ENCODE results near the gene SEM1.

DNA sequence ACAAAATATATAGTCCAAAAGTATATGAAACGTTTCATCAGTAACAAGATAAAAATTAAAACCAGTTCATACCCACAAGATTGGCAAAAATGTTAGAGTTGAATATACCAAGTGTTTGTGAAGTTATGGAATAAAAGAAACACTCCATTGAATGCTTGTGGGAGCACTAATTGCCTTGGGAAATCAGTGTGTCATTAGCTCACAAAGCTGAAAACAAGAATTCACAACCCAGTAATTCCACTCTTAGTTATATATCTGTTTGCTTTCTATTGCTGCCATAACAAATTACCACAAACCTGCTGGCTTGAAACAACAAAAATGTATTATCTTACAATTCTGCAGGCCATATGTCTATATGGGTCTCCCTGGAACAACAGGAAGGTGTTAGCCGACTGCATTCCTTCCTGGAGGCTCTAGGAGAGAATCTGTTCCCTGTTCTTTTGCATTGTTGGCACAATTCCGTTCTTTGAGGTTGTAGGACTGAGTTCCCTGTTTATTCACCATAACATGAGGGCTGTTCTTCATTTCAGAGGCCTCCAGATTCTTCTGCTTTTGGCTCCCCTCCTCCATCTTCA, 45.7 kb downstream of the SEM1 start:
- TF ChIP-seq FOXM1 (IDR thresholded peaks at IDR 0.05; ENCODE audit: low read depth): no peak
- TF ChIP-seq FOXM1 (CRISPR knock-in tag; IDR thresholded peaks at IDR 0.05; ENCODE audit: low read depth): no peak
- TF ChIP-seq ZNF316 (IDR thresholded peaks at IDR 0.05): no peak
- TF ChIP-seq, protein P1, sequence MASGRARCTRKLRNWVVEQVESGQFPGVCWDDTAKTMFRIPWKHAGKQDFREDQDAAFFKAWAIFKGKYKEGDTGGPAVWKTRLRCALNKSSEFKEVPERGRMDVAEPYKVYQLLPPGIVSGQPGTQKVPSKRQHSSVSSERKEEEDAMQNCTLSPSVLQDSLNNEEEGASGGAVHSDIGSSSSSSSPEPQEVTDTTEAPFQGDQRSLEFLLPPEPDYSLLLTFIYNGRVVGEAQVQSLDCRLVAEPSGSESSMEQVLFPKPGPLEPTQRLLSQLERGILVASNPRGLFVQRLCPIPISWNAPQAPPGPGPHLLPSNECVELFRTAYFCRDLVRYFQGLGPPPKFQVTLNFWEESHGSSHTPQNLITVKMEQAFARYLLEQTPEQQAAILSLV (tag; IDR thresholded peaks at IDR 0.05): no peak
- TF ChIP-seq, protein P2, sequence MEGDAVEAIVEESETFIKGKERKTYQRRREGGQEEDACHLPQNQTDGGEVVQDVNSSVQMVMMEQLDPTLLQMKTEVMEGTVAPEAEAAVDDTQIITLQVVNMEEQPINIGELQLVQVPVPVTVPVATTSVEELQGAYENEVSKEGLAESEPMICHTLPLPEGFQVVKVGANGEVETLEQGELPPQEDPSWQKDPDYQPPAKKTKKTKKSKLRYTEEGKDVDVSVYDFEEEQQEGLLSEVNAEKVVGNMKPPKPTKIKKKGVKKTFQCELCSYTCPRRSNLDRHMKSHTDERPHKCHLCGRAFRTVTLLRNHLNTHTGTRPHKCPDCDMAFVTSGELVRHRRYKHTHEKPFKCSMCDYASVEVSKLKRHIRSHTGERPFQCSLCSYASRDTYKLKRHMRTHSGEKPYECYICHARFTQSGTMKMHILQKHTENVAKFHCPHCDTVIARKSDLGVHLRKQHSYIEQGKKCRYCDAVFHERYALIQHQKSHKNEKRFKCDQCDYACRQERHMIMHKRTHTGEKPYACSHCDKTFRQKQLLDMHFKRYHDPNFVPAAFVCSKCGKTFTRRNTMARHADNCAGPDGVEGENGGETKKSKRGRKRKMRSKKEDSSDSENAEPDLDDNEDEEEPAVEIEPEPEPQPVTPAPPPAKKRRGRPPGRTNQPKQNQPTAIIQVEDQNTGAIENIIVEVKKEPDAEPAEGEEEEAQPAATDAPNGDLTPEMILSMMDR (IDR thresholded peaks at IDR 0.05 in 2 of 3, conservative IDR thresholded peaks at IDR 0.05 in 1 of 3; ENCODE audit: insufficient read depth in 2 of 3, low read depth in 1 of 3, low read length in 3 of 3): no peak
- no peak for TF ChIP-seq TEAD1 (CRISPR knock-in tag; IDR thresholded peaks at IDR 0.05)
- no peak for TF ChIP-seq ZNF23 (CRISPR knock-in tag; IDR thresholded peaks at IDR 0.05)
- no peak for TF ChIP-seq RNF2 (IDR thresholded peaks at IDR 0.05)
- TF ChIP-seq, protein P3, sequence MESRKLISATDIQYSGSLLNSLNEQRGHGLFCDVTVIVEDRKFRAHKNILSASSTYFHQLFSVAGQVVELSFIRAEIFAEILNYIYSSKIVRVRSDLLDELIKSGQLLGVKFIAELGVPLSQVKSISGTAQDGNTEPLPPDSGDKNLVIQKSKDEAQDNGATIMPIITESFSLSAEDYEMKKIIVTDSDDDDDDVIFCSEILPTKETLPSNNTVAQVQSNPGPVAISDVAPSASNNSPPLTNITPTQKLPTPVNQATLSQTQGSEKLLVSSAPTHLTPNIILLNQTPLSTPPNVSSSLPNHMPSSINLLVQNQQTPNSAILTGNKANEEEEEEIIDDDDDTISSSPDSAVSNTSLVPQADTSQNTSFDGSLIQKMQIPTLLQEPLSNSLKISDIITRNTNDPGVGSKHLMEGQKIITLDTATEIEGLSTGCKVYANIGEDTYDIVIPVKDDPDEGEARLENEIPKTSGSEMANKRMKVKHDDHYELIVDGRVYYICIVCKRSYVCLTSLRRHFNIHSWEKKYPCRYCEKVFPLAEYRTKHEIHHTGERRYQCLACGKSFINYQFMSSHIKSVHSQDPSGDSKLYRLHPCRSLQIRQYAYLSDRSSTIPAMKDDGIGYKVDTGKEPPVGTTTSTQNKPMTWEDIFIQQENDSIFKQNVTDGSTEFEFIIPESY (CRISPR knock-in tag; IDR thresholded peaks at IDR 0.05): no peak
